GM19240 (cell line): ENCODE data around the gene KRT4.

ENCODE experiments used
- DNase-seq: peaks from one replicate; pipeline ENCODE4 v3.0.0; 2011; ENCODE audit warnings: low spot score; ENCODE audit not compliant: insufficient read length

The KRT4 gene

DNA sequence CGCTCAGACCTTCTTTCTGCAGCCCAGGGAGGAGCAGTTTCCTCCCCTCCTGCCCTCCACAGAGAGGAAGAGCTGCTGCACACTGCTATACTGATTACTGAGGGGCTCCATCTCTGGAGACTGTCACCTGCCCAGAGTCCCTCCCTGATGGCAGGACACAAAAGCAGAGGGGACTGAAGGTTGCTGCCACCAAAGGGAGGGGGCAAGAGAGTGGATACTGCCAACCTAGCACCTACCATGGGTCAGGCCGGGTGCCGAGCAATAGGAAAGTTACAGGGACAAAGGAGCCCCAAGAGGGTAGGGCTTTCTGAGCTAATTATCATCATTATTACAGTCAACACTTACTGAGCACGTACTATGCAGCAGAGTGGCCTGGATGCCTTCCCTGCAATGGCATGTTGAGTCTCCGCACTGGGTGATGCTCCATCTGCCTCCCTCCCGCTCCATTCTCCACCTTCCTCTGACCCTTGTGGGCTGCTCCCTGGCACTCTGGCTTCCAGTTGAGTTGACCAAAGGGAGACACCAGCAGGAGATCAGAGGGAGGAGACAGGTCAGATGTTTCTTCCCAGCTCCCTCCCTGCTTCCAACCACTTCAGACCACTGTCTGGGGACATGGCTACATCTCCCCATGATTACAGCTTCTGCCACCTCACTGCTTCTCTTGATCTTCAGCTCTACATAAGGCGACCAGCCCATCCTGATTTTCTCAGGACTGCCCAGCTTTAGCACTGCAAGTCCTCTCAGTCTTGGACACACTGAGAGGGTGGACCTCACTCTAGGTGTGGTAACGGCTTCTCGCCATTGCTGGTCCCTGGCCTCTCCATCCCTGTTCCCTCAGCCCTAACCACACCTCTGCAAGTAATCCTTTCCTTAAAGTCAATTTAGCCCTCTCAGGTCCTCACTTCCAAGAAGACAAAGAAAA, 22.8 kb upstream of the KRT4 start:
- no peak for DNase-seq

GRCh38 chr12:52836042-52836466, 22.1 kb upstream of the KRT4 start:
- DNase-seq = no peak

- no peak for DNase-seq
Observed at GRCh38 chr12:52835271-52836041, 21.5 kb upstream of the KRT4 start.

GRCh38 chr12:52834727-52835001, 20.7 kb upstream of the KRT4 start:
- no peak for DNase-seq

DNA sequence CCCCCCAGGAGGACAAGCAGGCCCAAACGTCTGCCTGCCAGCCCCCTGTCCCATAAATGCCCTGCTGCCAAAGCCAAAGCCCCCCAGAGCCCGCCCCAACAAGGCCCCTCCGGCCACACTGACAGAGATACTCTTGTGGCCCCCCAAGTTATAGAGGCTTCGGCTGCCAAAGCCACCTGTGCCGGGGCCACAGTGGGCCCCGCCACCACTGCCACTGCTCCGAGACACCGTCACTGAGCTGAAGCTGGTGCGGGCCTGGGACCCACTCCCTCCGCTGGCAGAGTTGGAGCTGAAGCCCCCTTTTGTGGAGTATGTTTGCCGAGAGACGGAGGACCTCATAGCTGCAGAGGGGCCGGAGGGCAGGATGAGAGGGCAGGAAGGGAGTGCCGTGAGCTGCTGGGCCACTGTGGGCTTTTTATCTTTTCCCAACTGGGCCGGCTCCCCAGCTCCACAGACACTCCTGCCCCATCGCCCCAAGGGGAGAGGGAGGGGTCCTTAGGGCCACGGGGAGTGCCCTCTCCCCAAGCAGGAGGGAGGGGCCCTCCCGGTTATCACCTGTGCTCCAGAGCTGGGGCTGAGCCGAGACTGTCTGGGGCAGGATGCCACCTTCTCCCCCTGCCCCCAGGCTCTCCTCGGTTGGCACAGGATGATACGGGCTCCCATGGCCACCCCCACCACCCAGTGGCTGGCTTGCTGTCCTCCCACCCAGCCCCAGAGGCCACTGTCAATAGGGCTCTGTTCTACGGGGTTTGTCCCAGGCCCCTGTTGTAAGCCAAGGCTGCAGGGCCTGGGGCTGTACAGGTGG, 20.2 kb upstream of the KRT4 start, which contains the start of gene KRT79:
TSS of gene KRT79 (minus strand) at position 390 of the 805 bp plus-strand sequence. CDS start at position 339, 51 bp downstream.
- no peak for DNase-seq

DNA sequence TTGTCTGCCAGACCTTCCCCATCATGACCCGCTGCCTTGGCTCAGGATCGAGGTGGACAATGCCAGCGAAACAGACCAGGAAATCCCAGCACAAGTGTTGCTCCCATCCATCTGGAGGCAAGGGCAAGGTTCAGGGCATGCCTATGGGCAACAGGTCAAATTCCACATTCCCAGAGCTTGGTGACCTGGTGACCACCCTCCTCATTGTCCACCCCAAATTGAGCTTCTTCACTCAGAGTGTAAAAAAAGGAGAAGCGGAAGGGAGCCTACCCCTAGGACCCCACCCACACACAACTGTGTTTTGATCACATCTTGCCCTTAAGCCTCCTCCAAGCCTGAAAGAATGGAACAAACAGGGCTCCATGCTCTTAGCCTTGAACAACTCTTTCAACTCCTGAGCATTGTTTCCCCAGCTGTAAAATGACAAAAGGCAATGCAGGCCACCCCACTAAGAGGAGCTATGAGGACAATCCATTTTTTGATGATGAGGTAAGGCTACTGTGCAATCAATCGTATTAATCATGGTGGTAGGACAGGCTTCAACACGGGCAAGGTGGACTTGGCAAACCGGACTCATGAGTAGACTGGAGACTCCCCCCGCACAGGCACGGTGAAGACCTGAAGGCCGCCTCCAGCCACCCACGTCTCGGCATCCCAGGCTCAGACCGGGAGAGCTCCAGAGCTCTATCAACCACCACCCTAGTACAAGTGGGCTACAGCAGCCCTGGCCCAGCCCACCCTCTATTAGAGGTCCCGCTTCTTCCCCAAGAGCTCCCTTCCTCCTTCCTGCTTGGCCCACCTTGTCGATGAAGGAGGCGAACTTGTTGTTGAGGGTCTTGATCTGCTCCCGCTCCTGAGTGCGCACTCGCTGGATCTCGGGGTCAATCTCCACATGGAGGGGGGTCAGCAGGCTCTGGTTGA, 19.3 kb upstream of the KRT4 start:
- no peak for DNase-seq

DNA sequence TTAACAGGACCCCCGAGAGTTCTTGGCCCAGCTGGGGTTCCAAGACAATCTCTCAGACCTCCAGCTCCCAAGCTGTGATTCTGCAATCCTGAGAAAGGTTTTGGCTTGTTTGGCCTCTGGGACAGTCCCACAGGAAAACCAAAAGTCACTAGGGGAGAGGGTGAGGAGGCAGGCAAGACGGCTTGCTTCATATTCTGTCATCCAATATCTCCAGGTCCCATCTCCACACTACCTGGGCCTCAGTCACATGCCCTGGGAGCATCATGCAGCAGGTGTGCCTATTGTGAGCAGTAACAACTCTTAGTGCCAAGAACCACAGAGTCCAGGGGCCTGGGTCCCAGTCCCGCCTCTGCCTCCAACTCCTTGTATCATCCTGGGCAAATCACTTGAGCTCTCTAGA, 18.5 kb upstream of the KRT4 start:
- DNase-seq = no peak

DNA sequence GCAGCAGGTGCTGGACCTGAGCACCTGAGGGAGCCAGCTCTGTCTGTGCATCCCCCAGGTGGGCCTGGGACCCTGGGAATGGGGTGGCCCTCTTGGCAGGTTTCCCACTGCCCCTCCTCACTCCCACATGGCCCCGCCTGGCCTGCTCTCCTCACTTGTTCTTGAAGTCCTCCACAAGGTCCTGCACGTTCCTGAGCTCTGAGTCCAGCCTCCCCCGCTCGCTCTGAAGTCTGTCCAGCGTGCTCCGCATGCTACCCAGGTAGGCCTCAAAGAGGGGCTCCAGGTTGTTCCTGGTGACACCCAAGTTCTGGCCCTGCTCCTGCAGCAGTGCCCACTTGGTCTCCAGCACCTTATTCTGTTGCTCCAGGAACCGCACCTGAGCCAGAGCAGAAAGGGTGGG, 17.3 kb upstream of the KRT4 start:
- no peak for DNase-seq

GRCh38 chr12:52829986-52830770, 16.3 kb upstream of the KRT4 start:
- no peak for DNase-seq

- DNase-seq = no peak
Observed at GRCh38 chr12:52828591-52829021, 14.7 kb upstream of the KRT4 start.

DNA sequence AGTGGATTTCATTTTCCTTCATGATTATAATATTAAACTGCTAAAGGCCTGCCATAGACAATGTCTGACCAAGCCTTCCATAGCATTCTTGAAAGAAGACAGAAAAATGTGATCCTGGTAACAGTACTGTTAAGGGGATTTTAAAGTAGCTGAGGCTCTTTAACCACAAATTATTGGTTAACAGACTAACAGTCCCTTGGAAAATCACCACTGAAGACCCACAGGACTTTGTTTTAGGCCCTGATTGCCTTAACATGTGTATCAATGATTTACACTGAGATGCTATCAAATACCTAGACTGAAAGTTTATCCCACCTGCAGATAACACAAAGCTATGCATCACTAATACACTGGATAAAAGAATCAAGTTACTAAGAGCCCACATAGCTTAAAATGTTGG, 14.2 kb upstream of the KRT4 start:
- DNase-seq = no peak

DNA sequence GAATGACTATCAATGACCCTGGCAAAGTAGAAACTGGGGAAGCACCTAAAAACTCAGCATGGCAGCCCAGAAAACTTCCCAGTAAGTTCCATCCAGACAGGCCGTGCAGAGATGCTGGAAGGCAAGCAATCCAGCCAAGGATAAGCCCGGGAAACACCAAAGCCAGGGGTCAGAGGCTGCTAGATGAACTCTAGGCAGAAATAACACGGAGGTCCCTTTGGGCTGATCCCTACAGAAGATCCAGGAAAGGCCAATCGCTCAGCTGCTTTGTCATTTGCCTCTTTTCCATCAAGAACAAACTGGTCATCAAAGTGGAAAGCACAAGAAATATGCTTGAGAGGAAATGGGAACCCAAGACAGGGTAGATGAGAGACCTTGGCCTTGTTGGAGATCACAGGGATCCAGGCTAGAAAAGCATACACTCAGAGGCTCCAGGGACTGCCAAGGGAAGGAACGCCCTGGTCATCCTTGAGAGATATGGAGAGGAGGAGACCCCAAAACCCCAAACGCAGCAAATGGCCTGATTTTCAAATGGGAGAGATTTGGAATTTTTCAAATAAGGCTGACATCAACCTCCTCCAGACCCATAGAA, 13.7 kb upstream of the KRT4 start:
- DNase-seq = no peak

GRCh38 chr12:52826611-52827498, 12.9 kb upstream of the KRT4 start:
- DNase-seq = no peak

DNA sequence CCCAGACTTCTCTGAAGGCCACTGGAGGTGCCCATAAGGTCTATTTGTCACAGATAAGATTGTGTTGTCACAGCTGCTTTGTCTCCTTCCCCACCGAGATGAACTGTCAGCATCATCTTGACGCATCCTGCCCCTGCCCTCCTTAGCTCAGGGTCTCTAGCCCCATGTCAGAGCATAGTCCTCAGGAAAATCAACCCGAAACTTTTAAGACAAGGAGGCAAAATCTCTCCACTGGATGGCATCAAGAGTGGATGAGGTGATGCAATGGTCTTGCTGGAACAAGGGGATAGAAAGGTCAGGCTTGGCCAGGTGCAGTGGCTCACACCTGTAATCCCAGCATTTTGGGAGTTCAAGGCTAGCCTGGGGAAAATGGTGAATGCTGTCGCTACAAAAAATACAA, 12.0 kb upstream of the KRT4 start:
- no peak for DNase-seq

DNA sequence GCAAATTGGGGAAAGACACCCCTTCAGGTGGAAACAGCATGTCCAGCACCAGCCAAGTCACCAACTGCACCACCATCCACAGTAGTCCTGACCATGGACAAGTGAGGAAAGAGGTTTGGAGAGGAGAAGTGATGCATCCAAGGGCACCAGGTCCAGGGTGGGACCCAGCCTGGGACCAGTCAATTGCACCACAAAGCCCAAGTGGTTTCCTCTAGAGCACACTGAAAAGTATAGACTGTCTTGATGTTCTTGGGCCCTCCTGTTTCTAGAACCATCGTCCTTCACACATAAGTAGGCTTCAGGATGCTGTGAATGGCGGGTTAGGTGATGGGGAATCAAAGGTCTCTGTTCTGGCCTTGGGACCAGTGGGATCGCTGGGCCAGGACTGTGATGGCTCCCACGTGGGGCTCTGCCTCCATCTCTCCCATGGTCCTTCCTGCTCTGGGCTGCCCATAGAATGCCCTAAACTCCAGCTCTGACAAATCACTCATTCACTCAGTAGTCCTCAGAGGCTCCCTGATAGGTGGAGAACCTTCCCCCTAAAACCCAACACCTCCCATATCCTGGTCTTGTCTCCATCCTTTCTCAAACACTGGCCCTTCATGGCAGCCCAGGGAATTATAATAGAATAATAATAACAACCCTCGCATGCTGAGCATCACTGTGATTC, 11.0 kb upstream of the KRT4 start:
- DNase-seq = no peak

DNA sequence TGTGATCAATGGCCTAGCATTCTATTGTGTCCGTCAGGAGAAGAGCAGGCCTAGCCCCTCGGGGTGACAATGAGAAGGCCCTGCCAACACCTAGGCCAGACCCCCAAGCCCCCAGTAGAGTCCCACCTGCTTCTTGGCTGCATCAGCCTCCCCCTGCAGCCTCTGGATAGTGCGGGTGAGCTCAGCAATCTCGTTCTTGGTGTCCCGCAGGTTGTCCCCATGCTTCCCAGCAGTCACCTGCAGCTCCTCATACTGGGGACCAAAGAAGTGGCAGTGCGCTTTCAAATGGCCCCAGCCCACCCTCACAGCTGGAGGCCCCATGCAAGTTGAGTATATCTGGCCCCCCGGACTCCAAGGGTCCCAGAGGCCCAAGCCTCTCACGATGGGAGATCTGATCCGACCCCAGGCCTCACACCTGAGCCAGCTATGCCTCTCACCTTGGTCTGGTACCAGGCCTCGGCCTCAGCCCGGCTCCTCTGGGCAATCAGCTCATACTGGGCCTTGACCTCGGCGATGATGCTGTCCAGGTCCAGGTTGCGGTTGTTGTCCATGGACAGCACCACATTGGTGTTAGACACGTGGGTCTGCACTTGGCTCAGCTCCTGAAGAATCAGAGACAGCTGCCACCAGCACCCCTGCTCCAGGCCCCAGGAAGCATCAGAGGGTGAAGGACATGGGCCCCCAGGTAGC, 10.0 kb upstream of the KRT4 start:
- DNase-seq = no peak

DNA sequence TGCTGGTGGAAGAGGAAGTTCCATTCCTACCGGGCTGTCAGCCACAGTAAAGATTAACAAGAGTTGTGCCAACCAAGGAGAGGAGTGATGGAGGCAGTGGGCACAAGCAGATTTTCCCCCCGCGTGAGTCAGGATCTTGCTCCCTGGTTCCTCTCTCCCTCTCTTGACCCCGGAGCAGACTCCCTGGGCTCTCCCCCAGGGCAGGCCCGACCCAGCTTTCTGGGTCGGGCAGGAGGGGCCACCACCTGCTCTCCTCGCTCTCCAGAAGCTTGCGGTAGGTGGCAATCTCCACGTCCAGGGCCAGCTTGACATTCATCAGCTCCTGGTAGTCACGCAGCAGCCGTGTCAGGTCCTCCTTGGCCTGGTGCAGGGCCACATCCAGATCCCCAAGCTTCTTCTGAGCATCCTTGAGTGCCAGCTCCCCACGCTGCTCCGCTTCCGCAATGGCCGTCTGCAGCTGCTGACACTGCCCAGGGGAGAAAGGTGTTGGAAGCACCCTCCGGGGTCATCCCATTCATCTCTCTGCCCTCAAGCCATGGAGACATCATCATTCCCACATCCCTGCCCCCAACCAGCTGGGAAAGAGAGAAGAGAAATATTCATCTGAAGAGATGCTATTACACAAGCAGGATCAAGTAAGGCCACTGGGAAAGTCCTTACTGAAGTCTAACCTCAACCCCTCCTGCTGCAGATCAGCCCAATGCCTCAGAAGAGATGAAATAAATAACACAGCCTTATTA, 9.0 kb upstream of the KRT4 start:
- no peak for DNase-seq
